Body of pancreas (tissue), 4 donors: Measurements from ENCODE around the gene BCCIP.

Source experiments
- POLR2A ChIP-seq, 3 donors: fragments of 450-650 bp; IDR thresholded peaks; one replicate each; pipeline ENCODE4 v1.6.1; 2016; ENCODE audit warnings: antibody characterized with exemption in 3 of 3, mild to moderate bottlenecking in 2 of 3
- TF ChIP-seq, protein P1 (sequence below), 7 experiments: fragments of 450-650 bp in 4 of 7; fragments of 200-600 bp in 3 of 7; sonication (generic) in 3 of 7; IDR thresholded peaks; one replicate each; pipeline ENCODE4 v1.5.1; 2016 to 2019; ENCODE audit warnings: antibody characterized with exemption in 7 of 7

DNA sequence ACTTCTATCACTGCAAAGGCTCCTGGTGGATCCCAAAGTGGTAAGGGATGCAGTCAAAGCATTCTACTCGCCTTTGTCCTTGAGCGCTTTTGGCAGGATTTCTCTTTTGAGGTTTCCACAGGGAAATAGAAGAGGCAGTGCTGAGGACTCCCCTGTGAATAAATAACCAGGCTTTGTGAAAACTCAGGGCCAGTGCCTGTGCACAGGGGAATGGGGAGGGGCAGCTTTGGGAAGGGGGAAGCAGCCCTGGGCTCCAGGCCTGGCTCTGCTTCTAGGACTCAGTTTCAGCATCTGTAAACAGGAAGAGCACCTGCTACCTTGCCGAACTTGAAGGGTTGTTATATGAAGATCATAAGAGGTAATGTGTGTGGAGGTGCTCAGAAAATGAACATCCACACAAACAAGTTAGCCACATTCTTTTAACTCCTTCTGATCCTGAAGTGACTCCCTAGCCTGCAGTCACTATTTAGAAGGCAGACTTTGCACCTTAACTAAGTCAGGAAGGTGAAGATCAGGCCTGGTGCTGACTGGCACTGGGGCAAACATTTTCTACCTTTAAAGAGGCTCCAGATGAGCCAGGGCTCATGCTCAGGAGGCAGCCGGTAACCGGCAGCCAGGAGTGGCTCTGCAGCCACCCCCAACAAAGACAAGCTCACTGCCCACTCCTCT is 25.2 kb upstream of the BCCIP start:
- TF ChIP-seq POLR2A (IDR thresholded peaks at IDR 0.05): no peak
- TF ChIP-seq, protein P1, sequence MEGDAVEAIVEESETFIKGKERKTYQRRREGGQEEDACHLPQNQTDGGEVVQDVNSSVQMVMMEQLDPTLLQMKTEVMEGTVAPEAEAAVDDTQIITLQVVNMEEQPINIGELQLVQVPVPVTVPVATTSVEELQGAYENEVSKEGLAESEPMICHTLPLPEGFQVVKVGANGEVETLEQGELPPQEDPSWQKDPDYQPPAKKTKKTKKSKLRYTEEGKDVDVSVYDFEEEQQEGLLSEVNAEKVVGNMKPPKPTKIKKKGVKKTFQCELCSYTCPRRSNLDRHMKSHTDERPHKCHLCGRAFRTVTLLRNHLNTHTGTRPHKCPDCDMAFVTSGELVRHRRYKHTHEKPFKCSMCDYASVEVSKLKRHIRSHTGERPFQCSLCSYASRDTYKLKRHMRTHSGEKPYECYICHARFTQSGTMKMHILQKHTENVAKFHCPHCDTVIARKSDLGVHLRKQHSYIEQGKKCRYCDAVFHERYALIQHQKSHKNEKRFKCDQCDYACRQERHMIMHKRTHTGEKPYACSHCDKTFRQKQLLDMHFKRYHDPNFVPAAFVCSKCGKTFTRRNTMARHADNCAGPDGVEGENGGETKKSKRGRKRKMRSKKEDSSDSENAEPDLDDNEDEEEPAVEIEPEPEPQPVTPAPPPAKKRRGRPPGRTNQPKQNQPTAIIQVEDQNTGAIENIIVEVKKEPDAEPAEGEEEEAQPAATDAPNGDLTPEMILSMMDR (IDR thresholded peaks at IDR 0.05): no peak
